Ovary (tissue), 9 donors: Measurements from ENCODE around the gene PDSS2. TPM values are rescaled to one million over a fixed set of nuclear protein-coding genes. Genes with fewer than 3 reads are reported as not detected.

Experiments used
- DNase-seq, 5 donors: peaks; one replicate each; pipeline ENCODE4 v3.0.0-alpha.2; 2019 to 2020
- H3K27ac ChIP-seq, 2 donors: fragments of 200-600 bp; one replicate each; pipeline versions ENCODE4 v1.5.1 to v1.8.0; 2019 to 2022
- H3K27me3 ChIP-seq: fragments of 200-600 bp; one replicate; pipeline ENCODE4 v1.8.0; 2022
- H3K36me3 ChIP-seq: fragments of 200-600 bp; sonication (generic); one replicate; pipeline ENCODE4 v1.5.1; 2019
- H3K4me1 ChIP-seq: one replicate; pipeline ENCODE4 v1.8.1; 2013; ENCODE audit warnings: mild to moderate bottlenecking, moderate library complexity; ENCODE audit not compliant: insufficient read depth
- H3K4me3 ChIP-seq: fragments of 200-600 bp; sonication (generic); one replicate; pipeline ENCODE4 v1.5.1; 2017
- H3K9me3 ChIP-seq, 2 donors: fragments of 200-600 bp in 1 of 2; sonication (generic) in 1 of 2; one replicate each; pipeline versions ENCODE4 v1.5.1 to v1.8.1; 2013 to 2019; ENCODE audit warnings: mild to moderate bottlenecking in 1 of 2, moderate library complexity in 1 of 2
- CTCF ChIP-seq, 3 donors: fragments of 450-650 bp in 2 of 3; fragments of 200-600 bp in 1 of 3; IDR thresholded peaks; one replicate each; pipeline versions ENCODE4 v1.5.1 to v1.8.0; 2016 to 2022; ENCODE audit warnings: antibody characterized with exemption in 3 of 3, mild to moderate bottlenecking in 1 of 3
- EP300 ChIP-seq: sonication (generic); formaldehyde crosslinking; IDR thresholded peaks from one replicate; pipeline ENCODE4 v1.6.1; 2017; ENCODE audit warnings: antibody characterized with exemption
- POLR2A ChIP-seq: fragments of 450-650 bp; IDR thresholded peaks from one replicate; pipeline ENCODE4 v1.6.1; 2017; ENCODE audit warnings: antibody characterized with exemption, mild to moderate bottlenecking, moderate library complexity
- WGBS, 3 donors: extraction: QIAGEN DNeasy Blood & Tissue Kit in 1 of 3; methylation state at CpG; one replicate each; pipeline versions ENCODE4 v1.1.5 to v1.1.7; 2013 to 2017; 5-methylcytosine and 5-hydroxymethylcytosine counted together
- intact Hi-C, 4 donors: fragments of 100-400 bp; cut with DNase I; formaldehyde crosslinking; loops; one replicate each; pipeline versions ENCODE4 v1.11.0 to v1.15.1; 2022 to 2023
- polyA plus RNA-seq, 2 donors: library from polyadenylated mRNA; stranded (reverse); fragments of 200-250 nt in 1 of 2; fragments of 350-450 nt in 1 of 2; fragmentation: Illumina TruSeq in 1 of 2; extraction: RNeasy Lipid Tissue Mini Kit (QIAGEN cat#74804) in 1 of 2; gene quantifications; one replicate each; pipeline ENCODE4 v1.2.3, GENCODE V29; 2013 to 2014
- total RNA-seq, 7 donors: library from RNA; depleted of rRNA in 2 of 7; stranded (reverse); fragments of >200 nt in 2 of 7; fragmentation: NEBNext Ultra II Directional in 3 of 7; extraction: Animal tissue kit (Norgen Biotek cat#: 25700) in 3 of 7; gene quantifications; one replicate each; pipeline versions ENCODE4 v1.1.0 to v1.2.4, GENCODE V29; 2016 to 2023
- donor health status: DM: no; HTN: no; CAD: no; lungs with moderate emphysema.
- donor health status: DM: no; HTN: no; CAD: no.
- donor health status: Bipolar disorder and iron deficiency.
- donor health status: DM: yes; HTN: yes; CAD: no.
- donor health status: DM: no; HTN: no; CAD: no.
- donor health status: DM: yes; HTN: yes; CAD: no.

Gene PDSS2
- total and polyA plus RNA-seq, 9 donors = 8.2 to 17.5 (median 12.0) TPM

GRCh38 chr6:107154801-107155160 is 304.6 kb downstream of the PDSS2 start:
- Histone ChIP-seq H3K9me3 (no peaks in the 10 kb centered on the region), H3K36me3 (no peaks in the 10 kb centered on the region), H3K4me3 (no peak overlapping the region), H3K27ac (no peak overlapping the region), H3K4me1 (no peaks in the 10 kb centered on the region), H3K27me3 (no peaks in the 10 kb centered on the region)
- DNase-seq = no peak
- TF ChIP-seq CTCF (IDR thresholded peaks at IDR 0.05) (no peak), POLR2A (no peak)
- intact Hi-C loops = no loop called here
- 77 to 85% (median 80%) methylated on average over 2 of the region's 2 CpGs for WGBS, 3 donors

- H3K27ac ChIP-seq = no peak overlapping the region
- no peaks in the 10 kb centered on the region for H3K9me3 ChIP-seq
- H3K4me3 ChIP-seq = no peak overlapping the region
- no peak for TF ChIP-seq EP300
- no peak for TF ChIP-seq POLR2A
- TF ChIP-seq CTCF (IDR thresholded peaks at IDR 0.05) = no peak
- intact Hi-C loops = no loop called here
- no peaks in the 10 kb centered on the region for H3K27me3 ChIP-seq
- no peaks in the 10 kb centered on the region for H3K36me3 ChIP-seq
- 77 to 79% (median 77%) methylated on average over 12 of the region's 12 CpGs for WGBS, 3 donors
- no peak for DNase-seq
- no peaks in the 10 kb centered on the region for H3K4me1 ChIP-seq
Observed at GRCh38 chr6:107154131-107154800, 305.1 kb downstream of the PDSS2 start.

- intact Hi-C loops = no loop called here
- Histone ChIP-seq H3K4me1 (no peaks in the 10 kb centered on the region), H3K36me3 (no peaks in the 10 kb centered on the region), H3K9me3 (no peaks in the 10 kb centered on the region), H3K27ac (no peak overlapping the region), H3K27me3 (no peaks in the 10 kb centered on the region), H3K4me3 (no peak overlapping the region)
- WGBS, 3 donors = 82 to 87% (median 86%) methylated on average over 8 of the region's 8 CpGs
- no peak for TF ChIP-seq EP300
- no peak for TF ChIP-seq POLR2A
- no peak for TF ChIP-seq CTCF (IDR thresholded peaks at IDR 0.05)
- DNase-seq = no peak
Observed at GRCh38 chr6:107152638-107153430, 306.5 kb downstream of the PDSS2 start.

- no peak for DNase-seq
- no peaks in the 10 kb centered on the region for H3K4me1 ChIP-seq
- no peaks in the 10 kb centered on the region for H3K9me3 ChIP-seq
- no peaks in the 10 kb centered on the region for H3K27me3 ChIP-seq
- no peak overlapping the region for H3K27ac ChIP-seq
- TF ChIP-seq POLR2A (no peak), EP300 (no peak), CTCF (IDR thresholded peaks at IDR 0.05) (no peak)
- intact Hi-C loops = no loop called here
- no peaks in the 10 kb centered on the region for H3K36me3 ChIP-seq
- no peak overlapping the region for H3K4me3 ChIP-seq
- 83 to 92% (median 85%) methylated on average over 4 of the region's 4 CpGs for WGBS, 3 donors
Observed at GRCh38 chr6:107144666-107145065, 314.7 kb downstream of the PDSS2 start.
